GM19025 (cell line): ENCODE results near the gene MYL7.
"Not testable (repeated sequence)": the region's sequence is repeated elsewhere in the genome, so short reads cannot be mapped to it uniquely, and the experiment has no call there.

Experiments used
- ATAC-seq: cut with Tn5 transposase; IDR thresholded peaks from one replicate; pipeline ENCODE4 v1.9.1; 2021; ENCODE audit warnings: mild to moderate bottlenecking, low read depth, moderate library complexity; ENCODE audit not compliant: unreplicated experiment

Gene MYL7

GRCh38 chr7:44172352-44172751, 31.2 kb upstream of the MYL7 start:
- no peak for ATAC-seq

- ATAC-seq = not testable (repeated sequence)
Measured at GRCh38 chr7:44171901-44172300, 30.8 kb upstream of the MYL7 start.

- no peak for ATAC-seq
Measured at GRCh38 chr7:44167920-44168319, 26.8 kb upstream of the MYL7 start.

GRCh38 chr7:44163591-44163990, 22.5 kb upstream of the MYL7 start:
- no peak for ATAC-seq

- no peak for ATAC-seq
Measured at GRCh38 chr7:44162785-44163395, 21.8 kb upstream of the MYL7 start.

GRCh38 chr7:44162179-44162578, 21.0 kb upstream of the MYL7 start:
- ATAC-seq = no peak

- no peak for ATAC-seq
Measured at GRCh38 chr7:44161371-44161770, 20.2 kb upstream of the MYL7 start.

- ATAC-seq = no peak
Measured at GRCh38 chr7:44159824-44160630, 18.9 kb upstream of the MYL7 start.

- ATAC-seq = no peak
Measured at GRCh38 chr7:44158873-44159631, 17.9 kb upstream of the MYL7 start.

- no peak for ATAC-seq
Measured at GRCh38 chr7:44158096-44158872, 17.2 kb upstream of the MYL7 start.

- ATAC-seq = no peak
Measured at GRCh38 chr7:44157116-44158080, 16.3 kb upstream of the MYL7 start.

GRCh38 chr7:44156453-44157010, 15.4 kb upstream of the MYL7 start:
- ATAC-seq = no peak

- ATAC-seq = no peak
Measured at GRCh38 chr7:44155191-44156185, 14.4 kb upstream of the MYL7 start.

- no peak for ATAC-seq
Measured at GRCh38 chr7:44154703-44155102, 13.6 kb upstream of the MYL7 start.

GRCh38 chr7:44153948-44154335, 12.8 kb upstream of the MYL7 start:
- ATAC-seq = no peak

GRCh38 chr7:44152971-44153947, 12.1 kb upstream of the MYL7 start:
- no peak for ATAC-seq

GRCh38 chr7:44151956-44152355, 10.8 kb upstream of the MYL7 start:
- no peak for ATAC-seq
